ENCODE results near the gene POU2AF1. TPM values are rescaled to one million over a fixed set of nuclear protein-coding genes. Genes with fewer than 3 reads are reported as not detected.
A peak's percentile ranks its signal among the peaks of the same experiment; 100 is the strongest.

Gene POU2AF1
- total and polyA plus RNA-seq, 2 of the 8 experiments (the other 6 are each of a cell fraction or from before 2014, with no cell fraction given), result not detected

DNA sequence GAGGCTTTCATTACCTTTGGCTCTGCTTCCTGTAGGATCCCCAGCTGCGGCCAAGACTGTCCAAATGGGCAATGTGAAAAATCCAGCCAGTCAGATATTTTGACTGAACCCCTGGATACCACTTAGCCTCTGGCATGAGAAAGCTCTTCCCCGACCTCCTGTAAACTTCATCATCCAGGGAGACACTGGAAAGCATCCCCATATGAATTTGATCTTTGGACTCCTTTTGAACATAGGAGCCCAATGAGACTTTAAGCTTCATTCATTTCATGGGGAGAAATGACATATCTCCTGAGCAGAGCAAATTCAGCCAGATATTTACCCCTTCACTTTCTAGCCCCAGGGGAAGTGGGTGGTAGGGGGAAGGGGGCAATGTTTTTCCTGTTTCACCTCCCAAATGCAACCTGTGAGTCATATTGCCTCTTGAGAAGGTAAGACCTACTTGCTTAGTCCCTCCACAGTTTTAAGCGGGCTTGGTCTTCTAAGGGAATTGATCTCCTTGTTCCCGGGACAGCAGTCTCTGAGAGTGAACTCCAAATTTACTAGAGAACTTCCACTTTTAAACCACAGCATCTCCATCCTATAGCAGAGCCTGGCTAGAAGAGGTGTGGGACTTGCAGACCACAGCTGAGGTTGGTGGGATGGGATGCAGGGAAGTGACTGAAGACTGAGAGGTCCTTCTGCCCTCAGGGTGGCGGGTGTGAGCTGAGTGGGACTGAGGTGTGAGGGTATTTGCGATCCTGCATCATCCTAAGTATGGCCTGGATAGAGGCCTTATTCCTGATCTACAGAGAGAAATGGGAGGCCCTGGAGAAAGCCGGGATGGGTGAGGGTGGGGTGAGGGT is 20.3 kb upstream of the POU2AF1 start:
- no peak overlapping the region for H3K56ac ChIP-seq (replicated peaks; ENCODE audit: insufficient read length, low read depth, low read length)
- POLR2A ChIA-PET (ENCODE audit: partially characterized antibody), result no interaction called here
- H3K27me3 ChIP-seq (replicated peaks in 1 of 4; ENCODE audit: control insufficient read depth in 3 of 4, extremely low read depth in 1 of 4, insufficient read depth in 3 of 4, low read length in 3 of 4), result no peaks in the 10 kb centered on the region
- H2AFZ ChIP-seq (ENCODE audit: low read length), result no peak overlapping the region
- no peak overlapping the region for H3K14ac ChIP-seq (ENCODE audit: insufficient read length)
- CTCF ChIA-PET (ENCODE audit: partially characterized antibody), result interaction anchor here (1.0 to 1.9 kb wide), 2 partner anchors 24 to 30 kb away, joined by 3 to 6 read pairs; no protein-coding TSS in a partner anchor
- H4K91ac ChIP-seq (replicated peaks; ENCODE audit: insufficient read length, low read length), result no peak overlapping the region
- no peak overlapping the region for H3K4me3 ChIP-seq (ENCODE audit: extremely low read depth in 1 of 4, insufficient read depth in 2 of 4, low read depth in 3 of 4, low read length in 4 of 4)
- H3K9ac ChIP-seq (replicated peaks in 1 of 4; ENCODE audit: extremely low read depth in 1 of 4, low read depth in 3 of 4, low read length in 3 of 4), result no peak overlapping the region
- H3K23ac ChIP-seq (ENCODE audit: insufficient read length), result no peak overlapping the region
- H3K79me2 ChIP-seq (ENCODE audit: control insufficient read depth in 1 of 2, insufficient read depth in 2 of 2, low read length in 2 of 2), result no peaks in the 10 kb centered on the region
- no peaks in the 10 kb centered on the region for H4K20me1 ChIP-seq (replicated peaks in 1 of 2; ENCODE audit: control insufficient read depth in 1 of 2, insufficient read depth in 2 of 2, low read length in 2 of 2)
- H3K27ac ChIP-seq (ENCODE audit: low read depth, low read length), result no peak overlapping the region
- H3K9me3 ChIP-seq (ENCODE audit: insufficient read depth in 2 of 2, low read depth in 1 of 2, low read length in 1 of 2), result no peaks in the 10 kb centered on the region
- H4K5ac ChIP-seq (ENCODE audit: insufficient read length, low read depth, low read length), result no peak overlapping the region
- no peak overlapping the region for H2BK20ac ChIP-seq (ENCODE audit: low read length)
- H3K36me3 ChIP-seq (ENCODE audit: control insufficient read depth in 2 of 4, insufficient read depth in 4 of 4, low read length in 3 of 4), result no peaks in the 10 kb centered on the region
- no peak overlapping the region for H3K4ac ChIP-seq (replicated peaks; ENCODE audit: insufficient read length, low read depth, low read length)
- no peak overlapping the region for H2BK5ac ChIP-seq (ENCODE audit: low read depth, low read length)
- H4K8ac ChIP-seq (ENCODE audit: extremely low read depth, insufficient read depth, low read length), result no peak overlapping the region
- no peak overlapping the region for H3K18ac ChIP-seq (ENCODE audit: extremely low read depth, low read length)
- no peak overlapping the region for H2AK5ac ChIP-seq (ENCODE audit: low read depth, low read length)
- H2BK15ac ChIP-seq (ENCODE audit: low read length), result no peak overlapping the region
- H2BK12ac ChIP-seq (ENCODE audit: low read depth, low read length), result no peak overlapping the region
- WGBS, 2 experiments (ENCODE audit: extremely low coverage in 1 of 2, insufficient coverage in 1 of 2, insufficient read length in 1 of 2, insufficient replicate concordance in 2 of 2, low coverage in 1 of 2, low lambda C conversion rate in 2 of 2, missing lambda C conversion rate in 1 of 2), result 91% methylated on average over 7 of the region's 7 CpGs; no CpG with 5 or more reads in 1 of the 2 experiments
- no peaks in the 10 kb centered on the region for H3K79me1 ChIP-seq (ENCODE audit: low read depth, low read length)
- FAIRE-seq (no peak), DNase-seq (ENCODE audit: low read depth in 1 of 2, low spot score in 2 of 2) (no peak)
- no peak overlapping the region for H2BK120ac ChIP-seq (replicated peaks; ENCODE audit: low read depth, low read length)
- no peaks in the 10 kb centered on the region for H3K23me2 ChIP-seq (ENCODE audit: low read depth, low read length)
- no peak for TF ChIP-seq SIX5 (IDR thresholded peaks at IDR 0.05; ENCODE audit: low read depth, low read length)
- TF ChIP-seq, protein P1, sequence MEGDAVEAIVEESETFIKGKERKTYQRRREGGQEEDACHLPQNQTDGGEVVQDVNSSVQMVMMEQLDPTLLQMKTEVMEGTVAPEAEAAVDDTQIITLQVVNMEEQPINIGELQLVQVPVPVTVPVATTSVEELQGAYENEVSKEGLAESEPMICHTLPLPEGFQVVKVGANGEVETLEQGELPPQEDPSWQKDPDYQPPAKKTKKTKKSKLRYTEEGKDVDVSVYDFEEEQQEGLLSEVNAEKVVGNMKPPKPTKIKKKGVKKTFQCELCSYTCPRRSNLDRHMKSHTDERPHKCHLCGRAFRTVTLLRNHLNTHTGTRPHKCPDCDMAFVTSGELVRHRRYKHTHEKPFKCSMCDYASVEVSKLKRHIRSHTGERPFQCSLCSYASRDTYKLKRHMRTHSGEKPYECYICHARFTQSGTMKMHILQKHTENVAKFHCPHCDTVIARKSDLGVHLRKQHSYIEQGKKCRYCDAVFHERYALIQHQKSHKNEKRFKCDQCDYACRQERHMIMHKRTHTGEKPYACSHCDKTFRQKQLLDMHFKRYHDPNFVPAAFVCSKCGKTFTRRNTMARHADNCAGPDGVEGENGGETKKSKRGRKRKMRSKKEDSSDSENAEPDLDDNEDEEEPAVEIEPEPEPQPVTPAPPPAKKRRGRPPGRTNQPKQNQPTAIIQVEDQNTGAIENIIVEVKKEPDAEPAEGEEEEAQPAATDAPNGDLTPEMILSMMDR (IDR thresholded peaks at IDR 0.05; ENCODE audit: control extremely low read depth in 1 of 3, insufficient read depth in 1 of 3, low read depth in 1 of 3, low read length in 3 of 3), result peak in 1 of 3 experiments; percentile 1; a peak in 1 of 4 replicates
- no peaks in the 10 kb centered on the region for H3K4me1 ChIP-seq (replicated peaks in 1 of 4; ENCODE audit: control insufficient read depth in 3 of 4, insufficient read depth in 4 of 4, low read length in 3 of 4)
- H3K4me2 ChIP-seq (ENCODE audit: insufficient read depth in 1 of 2, low read depth in 2 of 2, low read length in 2 of 2), result no peak overlapping the region

All from H1 (cell line).